Gastrocnemius medialis (tissue), 4 donors: ENCODE measurements around the gene NDUFS1. TPM values are rescaled to one million over a fixed set of nuclear protein-coding genes. Genes with fewer than 3 reads are reported as not detected.
"Not testable (repeated sequence)": the region's sequence is repeated elsewhere in the genome, so short reads cannot be mapped to it uniquely, and the experiment has no call there.

ENCODE experiments used
- ATAC-seq, 2 donors: fragments of 150-250 bp; one replicate each; pipeline ENCODE4 v1.9.1; 2016
- DNase-seq, 2 donors: peaks; one replicate each; pipeline ENCODE4 v3.0.0-alpha.2; 2019
- H3K27ac ChIP-seq, 4 donors: fragments of 200-600 bp; sonication (generic); 1 replicate in 1 of 4; 2 replicates in 3 of 4; pipeline ENCODE4 v1.5.1; 2016 to 2018; ENCODE audit warnings: mild to moderate bottlenecking in 2 of 4, moderate library complexity in 1 of 4
- H3K27me3 ChIP-seq, 3 donors: fragments of 200-600 bp; sonication (generic) in 2 of 3; 1 replicate in 1 of 3; 2 replicates in 2 of 3; pipeline versions ENCODE4 v1.5.1 to v1.6.0; 2016 to 2019; ENCODE audit warnings: mild to moderate bottlenecking in 1 of 3, moderate library complexity in 1 of 3
- H3K36me3 ChIP-seq, 2 donors: fragments of 200-600 bp; sonication (generic) in 1 of 2; one replicate each; pipeline ENCODE4 v1.5.1; 2017 to 2018
- H3K4me1 ChIP-seq, 2 donors: fragments of 200-600 bp; sonication (generic) in 1 of 2; one replicate each; pipeline ENCODE4 v1.5.1; 2016 to 2017; ENCODE audit warnings: mild to moderate bottlenecking in 2 of 2
- H3K4me3 ChIP-seq, 4 donors: fragments of 200-600 bp; sonication (generic) in 3 of 4; 1 replicate in 1 of 4; 2 replicates in 3 of 4; pipeline ENCODE4 v1.5.1; 2016 to 2019; ENCODE audit warnings: mild to moderate bottlenecking in 2 of 4
- H3K9me3 ChIP-seq, 3 donors: fragments of 200-600 bp; sonication (generic) in 2 of 3; 1 replicate in 1 of 3; 2 replicates in 2 of 3; pipeline ENCODE4 v1.5.1; 2016 to 2019
- POLR2A ChIP-seq, 2 donors: fragments of 450-650 bp; IDR thresholded peaks; one replicate each; pipeline ENCODE4 v1.6.1; 2017; ENCODE audit warnings: antibody characterized with exemption in 2 of 2, mild to moderate bottlenecking in 2 of 2, moderate library complexity in 2 of 2
- in situ Hi-C, 4 donors: fragments of 200-750 bp; cut with MboI; loops; one replicate each; pipeline versions ENCODE4 v1.15.0 to v1.8.0; 2017; ENCODE audit warnings: low sequenced_read_pairs in 4 of 4
- intact Hi-C: fragments of 100-400 bp; cut with DNase I; formaldehyde crosslinking; loops from one replicate; pipeline ENCODE4 v1.15.1; 2023; ENCODE audit warnings: low total_unique reads
- total RNA-seq, 4 donors: library from RNA; depleted of rRNA; stranded (reverse); fragments of >200 nt; gene quantifications; one replicate each; pipeline versions ENCODE4 v1.1.0 to v1.2.3, GENCODE V29; 2016
- TF ChIP-seq, protein P1 (sequence below), 5 experiments: fragments of 450-650 bp in 3 of 5; fragments of 200-600 bp in 2 of 5; sonication (generic) in 2 of 5; IDR thresholded peaks in 4 of 5; conservative IDR thresholded peaks in 1 of 5; 1 replicate in 4 of 5; 2 replicates in 1 of 5; pipeline ENCODE4 v1.5.1; 2016 to 2019; ENCODE audit warnings: antibody characterized with exemption in 5 of 5, mild to moderate bottlenecking in 3 of 5, moderate library complexity in 3 of 5

The NDUFS1 gene
- total RNA-seq, 4 donors from 2014 or later: 253 to 385 (median 275) TPM

DNA sequence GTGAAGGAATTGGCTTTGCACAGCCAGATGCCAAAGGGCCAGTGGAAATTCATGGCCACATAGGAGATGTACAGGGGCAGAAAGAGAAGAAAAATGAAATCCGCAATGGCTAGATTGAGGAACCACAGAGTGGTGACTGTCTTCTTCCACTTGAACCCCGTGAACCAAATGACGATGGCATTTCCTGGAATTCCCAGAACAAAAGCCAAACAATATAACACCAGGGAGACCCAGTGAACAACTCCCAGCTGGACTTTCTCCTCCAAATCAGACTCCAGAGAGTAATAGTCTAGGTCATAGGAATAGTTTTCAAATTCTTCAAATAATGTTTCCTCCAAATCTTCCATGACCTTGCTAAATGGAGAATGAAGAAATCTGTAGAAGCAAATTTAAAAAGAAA lies 17.7 kb upstream of the NDUFS1 start:
- intact Hi-C loops (no loop called here), in situ Hi-C loops (no loop called here)
- no peak for TF ChIP-seq POLR2A (IDR thresholded peaks at IDR 0.05)
- TF ChIP-seq, protein P1, sequence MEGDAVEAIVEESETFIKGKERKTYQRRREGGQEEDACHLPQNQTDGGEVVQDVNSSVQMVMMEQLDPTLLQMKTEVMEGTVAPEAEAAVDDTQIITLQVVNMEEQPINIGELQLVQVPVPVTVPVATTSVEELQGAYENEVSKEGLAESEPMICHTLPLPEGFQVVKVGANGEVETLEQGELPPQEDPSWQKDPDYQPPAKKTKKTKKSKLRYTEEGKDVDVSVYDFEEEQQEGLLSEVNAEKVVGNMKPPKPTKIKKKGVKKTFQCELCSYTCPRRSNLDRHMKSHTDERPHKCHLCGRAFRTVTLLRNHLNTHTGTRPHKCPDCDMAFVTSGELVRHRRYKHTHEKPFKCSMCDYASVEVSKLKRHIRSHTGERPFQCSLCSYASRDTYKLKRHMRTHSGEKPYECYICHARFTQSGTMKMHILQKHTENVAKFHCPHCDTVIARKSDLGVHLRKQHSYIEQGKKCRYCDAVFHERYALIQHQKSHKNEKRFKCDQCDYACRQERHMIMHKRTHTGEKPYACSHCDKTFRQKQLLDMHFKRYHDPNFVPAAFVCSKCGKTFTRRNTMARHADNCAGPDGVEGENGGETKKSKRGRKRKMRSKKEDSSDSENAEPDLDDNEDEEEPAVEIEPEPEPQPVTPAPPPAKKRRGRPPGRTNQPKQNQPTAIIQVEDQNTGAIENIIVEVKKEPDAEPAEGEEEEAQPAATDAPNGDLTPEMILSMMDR (IDR thresholded peaks at IDR 0.05 in 4 of 5, conservative IDR thresholded peaks at IDR 0.05 in 1 of 5): no peak
- no peaks in the 10 kb centered on the region for H3K4me1 ChIP-seq
- no peak for DNase-seq
- H3K27ac ChIP-seq: no peak overlapping the region
- no peaks in the 10 kb centered on the region for H3K9me3 ChIP-seq
- no peaks in the 10 kb centered on the region for H3K36me3 ChIP-seq
- no peak for ATAC-seq
- no peak overlapping the region for H3K4me3 ChIP-seq
- H3K27me3 ChIP-seq: no peaks in the 10 kb centered on the region

DNA sequence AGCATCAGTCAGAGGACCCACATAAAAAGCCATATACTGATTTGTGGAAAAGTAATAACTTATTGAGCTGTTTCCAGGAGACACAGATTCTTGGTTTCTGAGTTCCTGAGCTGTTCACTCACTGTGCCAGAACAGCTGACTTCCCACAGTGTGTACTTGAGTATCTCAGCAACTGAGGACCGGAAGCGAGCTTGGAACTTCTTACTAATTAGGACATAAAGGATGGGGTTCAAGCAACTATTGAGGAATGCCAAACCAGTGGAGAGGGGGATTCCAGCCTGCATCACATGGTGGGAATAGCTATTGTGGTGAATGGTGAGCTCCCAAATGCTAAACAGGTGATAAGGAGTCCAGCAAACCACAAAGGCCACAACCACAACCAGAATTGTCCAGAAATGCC lies 16.9 kb upstream of the NDUFS1 start:
- no peak overlapping the region for H3K27ac ChIP-seq
- H3K9me3 ChIP-seq: no peaks in the 10 kb centered on the region
- H3K36me3 ChIP-seq: no peaks in the 10 kb centered on the region
- no peaks in the 10 kb centered on the region for H3K27me3 ChIP-seq
- ATAC-seq (no peak), DNase-seq (no peak)
- intact Hi-C loops (no loop called here), in situ Hi-C loops (no loop called here)
- no peaks in the 10 kb centered on the region for H3K4me1 ChIP-seq
- no peak overlapping the region for H3K4me3 ChIP-seq
- TF ChIP-seq POLR2A (IDR thresholded peaks at IDR 0.05): no peak
- TF ChIP-seq, protein P1 (IDR thresholded peaks at IDR 0.05 in 4 of 5, conservative IDR thresholded peaks at IDR 0.05 in 1 of 5): no peak

DNA sequence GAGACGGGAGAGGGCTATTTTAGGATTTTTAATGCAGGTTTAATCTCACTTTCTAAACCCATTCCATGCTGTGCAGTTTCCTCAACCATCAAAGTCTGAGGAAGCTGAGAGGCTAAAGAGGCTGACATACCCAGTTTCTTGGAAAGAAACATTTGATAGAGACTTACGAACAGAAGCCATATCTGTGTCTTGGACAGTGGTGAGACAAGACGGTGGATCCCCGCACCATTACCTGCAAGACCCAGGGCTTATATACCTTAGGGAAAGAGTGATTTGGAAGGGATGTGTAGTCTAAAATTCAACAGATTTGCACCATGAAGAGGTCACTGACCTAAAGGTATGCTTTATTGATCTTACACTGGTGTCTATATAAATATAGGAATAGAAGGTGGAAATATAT lies 13.9 kb upstream of the NDUFS1 start:
- no peaks in the 10 kb centered on the region for H3K9me3 ChIP-seq
- no peaks in the 10 kb centered on the region for H3K27me3 ChIP-seq
- H3K36me3 ChIP-seq: no peaks in the 10 kb centered on the region
- no peak for ATAC-seq
- intact Hi-C loops: no loop called here
- TF ChIP-seq POLR2A (IDR thresholded peaks at IDR 0.05): no peak
- TF ChIP-seq, protein P1 (IDR thresholded peaks at IDR 0.05 in 4 of 5, conservative IDR thresholded peaks at IDR 0.05 in 1 of 5): no peak
- no peak overlapping the region for H3K4me3 ChIP-seq
- no peak for DNase-seq
- in situ Hi-C loops: no loop called here
- no peak overlapping the region for H3K27ac ChIP-seq
- no peaks in the 10 kb centered on the region for H3K4me1 ChIP-seq

DNA sequence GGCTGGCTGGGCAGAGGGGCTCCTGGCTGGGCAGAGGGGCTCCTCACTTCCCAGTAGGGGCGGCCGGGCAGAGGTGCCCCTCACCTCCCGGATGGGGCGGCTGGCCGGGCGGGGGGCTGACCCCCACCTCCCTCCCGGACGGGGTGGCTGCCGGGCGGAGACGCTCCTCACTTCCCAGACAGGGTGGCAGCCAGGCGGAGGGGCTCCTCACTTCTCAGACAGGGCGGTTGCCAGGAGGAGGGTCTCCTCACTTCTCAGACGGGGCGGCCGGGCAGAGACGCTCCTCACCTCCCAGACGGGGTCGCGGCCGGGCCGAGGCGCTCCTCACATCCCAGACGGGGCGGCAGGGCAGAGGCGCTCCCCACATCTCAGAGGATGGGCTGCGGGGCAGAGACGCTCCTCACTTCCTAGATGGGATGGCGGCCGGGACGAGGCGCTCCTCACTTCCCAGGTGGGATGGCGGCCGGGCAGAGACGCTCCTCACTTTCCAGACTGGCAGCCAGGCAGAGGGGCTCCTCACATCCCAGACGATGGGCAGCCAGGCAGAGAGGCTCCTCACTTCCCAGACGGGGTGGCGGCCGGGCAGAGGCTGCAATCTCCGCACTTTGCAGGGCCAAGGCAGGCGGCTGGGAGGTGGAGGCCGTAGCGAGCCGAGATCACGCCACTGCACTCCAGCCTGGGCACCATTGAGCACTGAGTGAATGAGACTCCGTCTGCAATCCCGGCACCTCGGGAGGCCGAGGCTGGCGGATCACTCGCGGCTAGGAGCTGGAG lies 12.6 kb upstream of the NDUFS1 start:
- in situ Hi-C loops, H3K9me3 ChIP-seq, H3K4me3 ChIP-seq, intact Hi-C loops, H3K4me1 ChIP-seq, ATAC-seq, H3K36me3 ChIP-seq, H3K27ac ChIP-seq, H3K27me3 ChIP-seq, DNase-seq: not testable (repeated sequence)

DNA sequence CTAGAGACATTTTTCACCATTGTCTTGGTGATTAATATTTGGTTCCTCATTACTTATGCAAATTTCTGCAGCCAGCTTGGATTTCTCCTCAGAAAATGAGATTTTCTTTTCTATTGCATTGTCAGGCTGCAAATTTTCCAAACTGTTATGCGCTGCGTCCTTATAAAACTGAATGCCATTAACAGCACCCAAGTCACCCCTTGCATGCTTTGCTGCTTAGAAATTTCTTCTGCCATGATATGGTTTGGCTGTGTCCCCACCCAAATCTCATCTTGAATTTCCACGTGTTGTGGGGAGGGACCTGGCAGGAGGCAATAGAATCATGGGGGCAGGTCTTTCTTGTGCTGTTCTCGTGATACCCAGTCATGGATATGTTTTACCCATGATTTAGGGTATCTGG lies 9.0 kb upstream of the NDUFS1 start:
- in situ Hi-C loops: loop anchor here in 1 of 4 donors (10.0 kb wide), 1 partner anchor 107 kb away; the partner anchor contains the start of gene ZDBF2
- ATAC-seq, H3K9me3 ChIP-seq, H3K36me3 ChIP-seq, H3K4me1 ChIP-seq, DNase-seq, H3K4me3 ChIP-seq, H3K27me3 ChIP-seq, intact Hi-C loops, H3K27ac ChIP-seq: not testable (repeated sequence)
